Neuronal stem cell (in vitro differentiated cells): Measurements from ENCODE around the gene CAPN15.

Experiments
- DNase-seq: peaks from one replicate; pipeline ENCODE4 v3.0.0-alpha.2; 2013; ENCODE audit warnings: low spot score
- H2AFZ ChIP-seq: one replicate; pipeline ENCODE4 v1.6.1; 2013; ENCODE audit warnings: mild to moderate bottlenecking, low read length, inconsistent platforms
- H2AK5ac ChIP-seq: 2 replicates; pipeline ENCODE4 v1.6.1; 2013; ENCODE audit warnings: low read depth, mild to moderate bottlenecking, inconsistent platforms, low read length, moderate library complexity, mixed read lengths
- H2BK120ac ChIP-seq: 2 replicates; pipeline ENCODE4 v1.6.1; 2013; ENCODE audit warnings: low read depth, mild to moderate bottlenecking, inconsistent platforms, low read length, moderate library complexity, mixed read lengths
- H2BK12ac ChIP-seq: one replicate; pipeline ENCODE4 v1.6.1; 2013; ENCODE audit warnings: low read length, inconsistent platforms
- H2BK15ac ChIP-seq: 2 replicates; pipeline ENCODE4 v1.6.1; 2013; ENCODE audit warnings: mild to moderate bottlenecking, low read length, inconsistent platforms, mixed read lengths
- H2BK5ac ChIP-seq: one replicate; pipeline ENCODE4 v1.6.1; 2013; ENCODE audit warnings: inconsistent platforms, mild to moderate bottlenecking, low read length, moderate library complexity
- H3K14ac ChIP-seq: one replicate; pipeline ENCODE4 v1.6.1; 2013; ENCODE audit warnings: low read length, inconsistent platforms
- H3K18ac ChIP-seq: 2 replicates; pipeline ENCODE4 v1.6.1; 2013; ENCODE audit warnings: low read length, inconsistent platforms
- H3K23ac ChIP-seq: 2 replicates; pipeline ENCODE4 v1.6.1; 2013; ENCODE audit warnings: low read depth, mild to moderate bottlenecking, mixed read lengths, low read length, inconsistent platforms; ENCODE audit not compliant: poor library complexity
- H3K27ac ChIP-seq: replicated peaks from 3 replicates; pipeline ENCODE4 v1.5.1; 2013; ENCODE audit warnings: low read length, inconsistent platforms
- H3K27me3 ChIP-seq, 3 experiments: 2 replicates each; pipeline ENCODE4 v1.6.1; 2013; ENCODE audit warnings: low read length in 3 of 3, mild to moderate bottlenecking in 2 of 3, inconsistent platforms in 1 of 3, low read depth in 1 of 3, mixed read lengths in 1 of 3, moderate library complexity in 1 of 3; ENCODE audit not compliant: control insufficient read depth in 3 of 3, insufficient read depth in 3 of 3
- H3K36me3 ChIP-seq, 2 donors: replicated peaks in 1 of 2; 2 replicates each; pipeline ENCODE4 v1.6.1; 2013; ENCODE audit warnings: low read length in 2 of 2; ENCODE audit not compliant: control insufficient read depth in 2 of 2, insufficient read depth in 2 of 2
- H3K4ac ChIP-seq: 2 replicates; pipeline ENCODE4 v1.6.1; 2013; ENCODE audit warnings: inconsistent platforms, mild to moderate bottlenecking, low read length, moderate library complexity
- H3K4me1 ChIP-seq, 2 donors: 1 replicate in 1 of 2; 2 replicates in 1 of 2; pipeline ENCODE4 v1.6.1; 2013; ENCODE audit warnings: low read length in 2 of 2, low read depth in 1 of 2; ENCODE audit not compliant: control insufficient read depth in 2 of 2, insufficient read depth in 1 of 2
- H3K4me2 ChIP-seq: one replicate; pipeline ENCODE4 v1.6.1; 2013; ENCODE audit warnings: mild to moderate bottlenecking, low read length, inconsistent platforms; ENCODE audit not compliant: insufficient read depth, poor library complexity, severe bottlenecking
- H3K4me3 ChIP-seq, 2 donors: 2 replicates each; pipeline ENCODE4 v1.5.1; 2013; ENCODE audit warnings: low read length in 2 of 2, mild to moderate bottlenecking in 2 of 2, inconsistent platforms in 1 of 2, moderate library complexity in 1 of 2
- H3K79me1 ChIP-seq: one replicate; pipeline ENCODE4 v1.6.1; 2013; ENCODE audit warnings: low read depth, mild to moderate bottlenecking, inconsistent platforms, low read length, moderate library complexity
- H3K9ac ChIP-seq: one replicate; pipeline ENCODE4 v1.6.1; 2013; ENCODE audit warnings: mild to moderate bottlenecking, low read depth, low read length, inconsistent platforms; ENCODE audit not compliant: poor library complexity
- H3K9me3 ChIP-seq, 2 donors: replicated peaks in 1 of 2; 2 replicates each; pipeline versions ENCODE3 to v1.6.1; 2013; ENCODE audit warnings: low read length in 2 of 2, mild to moderate bottlenecking in 2 of 2, inconsistent platforms in 1 of 2, low read depth in 1 of 2, mixed read lengths in 1 of 2, moderate library complexity in 1 of 2; ENCODE audit not compliant: control insufficient read depth in 2 of 2, insufficient read depth in 1 of 2
- H4K8ac ChIP-seq: one replicate; pipeline ENCODE4 v1.6.1; 2013; ENCODE audit warnings: low read depth, mild to moderate bottlenecking, inconsistent platforms, low read length, moderate library complexity
- H4K91ac ChIP-seq: one replicate; pipeline ENCODE4 v1.6.1; 2013; ENCODE audit warnings: low read length, low read depth, mild to moderate bottlenecking, inconsistent platforms; ENCODE audit not compliant: poor library complexity
- WGBS, 2 donors: extraction: QIAGEN DNeasy Blood & Tissue Kit; methylation state at CpG; one replicate each; pipeline ENCODE4 v1.1.7; 2013; ENCODE audit warnings: missing lambda C conversion rate in 2 of 2, mixed read lengths in 1 of 2; ENCODE audit not compliant: insufficient read length in 2 of 2, insufficient replicate concordance in 1 of 2; ENCODE audit errors: extremely low coverage in 2 of 2; 5-methylcytosine and 5-hydroxymethylcytosine counted together

Gene CAPN15

DNA sequence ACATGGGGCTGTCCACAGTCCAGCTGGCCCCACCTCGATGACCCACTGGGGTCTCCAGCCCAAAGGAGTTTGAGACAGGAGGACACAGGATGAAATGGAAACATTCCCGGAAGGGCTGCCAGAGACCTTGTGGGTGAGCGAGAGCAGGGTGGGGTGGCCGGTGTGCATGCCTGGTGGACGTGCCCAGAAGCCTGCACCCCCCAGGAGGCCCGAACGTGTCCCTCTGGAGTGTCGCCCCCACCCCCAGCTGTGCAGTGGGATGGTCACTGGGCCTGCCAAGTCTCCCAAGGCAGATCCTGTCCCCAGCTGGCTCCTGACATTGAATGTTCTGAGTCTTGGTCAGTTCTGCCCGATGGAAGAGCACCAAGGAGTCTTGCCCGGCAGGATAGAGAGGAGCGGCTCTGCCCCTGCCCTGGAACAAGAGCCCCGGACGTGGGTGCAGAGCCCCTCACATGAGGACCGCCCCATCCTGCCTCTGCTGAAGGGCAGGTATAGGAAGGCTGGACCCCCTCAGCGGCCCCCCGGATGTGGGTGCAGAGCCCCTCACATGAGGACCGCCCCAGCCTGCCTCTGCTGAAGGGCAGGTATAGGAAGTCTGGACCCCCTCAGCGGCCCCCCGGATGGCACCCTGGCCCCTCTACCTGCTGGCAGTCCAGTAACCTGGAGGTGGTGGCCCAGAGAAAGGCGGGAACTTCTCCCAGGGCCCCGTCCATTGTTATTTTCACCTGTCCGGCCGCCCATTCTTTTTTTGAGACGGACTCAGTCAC is 3.1 kb upstream of the CAPN15 start:
- H3K18ac ChIP-seq = no peak overlapping the region
- no peak overlapping the region for H3K4me3 ChIP-seq
- H2BK15ac ChIP-seq = no peak overlapping the region
- H2BK120ac ChIP-seq = no peak overlapping the region
- no peak overlapping the region for H3K9ac ChIP-seq
- WGBS, 2 donors = no CpG with 5 or more reads among the region's 24 CpGs
- no peaks in the 10 kb centered on the region for H3K27me3 ChIP-seq
- peak overlapping the region; percentile 65 for H3K23ac ChIP-seq
- no peak overlapping the region for H4K91ac ChIP-seq
- H3K4me1 ChIP-seq = peaks cover 19% of the 10 kb centered on the region in 2 donors
- no peak overlapping the region for H2BK12ac ChIP-seq
- H3K9me3 ChIP-seq = no peaks in the 10 kb centered on the region
- H3K4me2 ChIP-seq = no peak overlapping the region
- peaks cover 25 to 53% of the 10 kb centered on the region in 2 donors for H3K36me3 ChIP-seq
- H2BK5ac ChIP-seq = no peak overlapping the region
- H3K79me1 ChIP-seq = peaks cover 14% of the 10 kb centered on the region
- H3K27ac ChIP-seq = no peak overlapping the region
- no peak overlapping the region for H3K14ac ChIP-seq
- no peak for DNase-seq
- H2AK5ac ChIP-seq = peak overlapping the region; percentile 28
- no peak overlapping the region for H4K8ac ChIP-seq
- no peak overlapping the region for H2AFZ ChIP-seq
- H3K4ac ChIP-seq = no peak overlapping the region

DNA sequence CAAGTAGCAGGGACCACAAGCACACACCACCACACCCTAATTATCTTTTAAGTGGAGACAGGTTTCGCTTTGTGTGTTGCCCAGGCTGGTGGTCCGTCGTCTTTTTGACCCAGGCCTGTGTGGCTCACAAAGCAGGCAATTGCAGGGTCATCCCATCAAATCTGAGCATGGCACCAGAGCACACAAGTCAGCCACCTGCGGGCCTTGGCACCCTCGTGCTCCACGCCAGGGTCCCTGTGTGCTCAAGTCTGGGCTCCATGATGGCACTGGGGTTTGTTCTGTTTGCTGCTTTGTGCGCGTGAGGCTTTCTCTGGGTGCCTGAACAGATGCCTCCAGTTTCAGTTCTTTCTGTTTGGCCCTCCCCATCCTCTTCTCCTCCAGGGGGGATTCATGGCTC is 2.4 kb upstream of the CAPN15 start:
- Histone ChIP-seq H3K4me2 (no peak overlapping the region), H2BK5ac (no peak overlapping the region), H2AK5ac (no peak overlapping the region), H3K27me3 (no peaks in the 10 kb centered on the region), H3K9ac (no peak overlapping the region), H2BK12ac (no peak overlapping the region), H3K4me3 (no peak overlapping the region), H3K18ac (no peak overlapping the region), H3K9me3 (no peaks in the 10 kb centered on the region), H3K23ac (peak overlapping the region; percentile 55), H2BK120ac (no peak overlapping the region), H3K4me1 (peaks cover 20 to 23% of the 10 kb centered on the region in 2 donors), H3K79me1 (peaks cover 19% of the 10 kb centered on the region), H4K91ac (no peak overlapping the region), H3K14ac (no peak overlapping the region), H2BK15ac (no peak overlapping the region), H3K4ac (no peak overlapping the region), H4K8ac (no peak overlapping the region), H3K27ac (no peak overlapping the region), H2AFZ (no peak overlapping the region), H3K36me3 (peaks cover 18 to 53% of the 10 kb centered on the region in 2 donors)
- no CpG with 5 or more reads among the region's 8 CpGs for whole genome bisulfite sequencing, 2 donors
- DNase-seq = no peak

DNA sequence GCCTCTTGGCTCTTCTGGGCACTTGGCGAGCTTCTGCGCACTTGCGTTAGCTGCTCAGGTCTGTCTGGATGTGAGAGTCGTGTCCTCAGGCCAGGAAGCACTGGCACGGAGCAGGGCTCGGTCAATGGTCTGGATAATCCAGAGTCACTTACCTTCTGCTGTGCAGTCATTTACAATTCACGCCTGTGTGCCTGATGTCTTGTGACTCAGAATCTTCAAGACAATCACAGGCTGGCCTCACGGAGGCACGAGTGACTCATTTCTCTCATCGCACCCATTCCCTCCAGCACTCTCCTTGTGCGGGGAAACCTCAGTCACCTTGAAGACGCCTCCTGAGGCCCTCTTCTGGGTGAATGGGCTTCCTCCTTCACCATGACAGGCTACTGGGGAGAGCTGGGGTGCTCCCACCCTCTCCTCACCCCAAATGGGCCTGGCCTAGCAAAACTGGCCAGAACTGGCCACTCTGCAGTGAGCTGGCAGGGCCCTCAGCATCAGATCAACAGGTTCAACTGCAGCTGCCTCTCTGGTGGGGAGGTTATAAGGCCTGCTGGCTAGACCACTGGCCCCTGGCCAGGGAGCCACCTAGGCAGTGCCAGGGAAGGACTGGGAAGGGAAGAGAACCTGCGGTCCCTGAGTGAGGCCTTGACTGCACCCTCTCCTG is 1.9 kb upstream of the CAPN15 start:
- Histone ChIP-seq H3K18ac (no peak overlapping the region), H3K79me1 (peaks cover 24% of the 10 kb centered on the region), H3K27ac (no peak overlapping the region), H3K4me1 (peaks cover 20 to 23% of the 10 kb centered on the region in 2 donors), H3K9ac (no peak overlapping the region), H3K14ac (no peak overlapping the region), H2BK5ac (no peak overlapping the region), H2BK15ac (no peak overlapping the region), H3K27me3 (no peaks in the 10 kb centered on the region), H4K91ac (no peak overlapping the region), H2AFZ (no peak overlapping the region), H2AK5ac (no peak overlapping the region), H3K36me3 (peaks cover 13 to 50% of the 10 kb centered on the region in 2 donors), H2BK12ac (no peak overlapping the region), H3K4ac (no peak overlapping the region), H3K23ac (peak overlapping the region; percentile 55), H2BK120ac (no peak overlapping the region), H4K8ac (no peak overlapping the region), H3K4me2 (no peak overlapping the region), H3K9me3 (no peaks in the 10 kb centered on the region), H3K4me3 (peak overlapping the region in 1 of 2 donors; percentile 94)
- no CpG with 5 or more reads among the region's 13 CpGs for WGBS, 2 donors
- DNase-seq = no peak
